IMR-90 (cell line): ENCODE data around the gene NEUROG1. TPM values are rescaled to one million over a fixed set of nuclear protein-coding genes. Genes with fewer than 3 reads are reported as not detected.

Source experiments
- ATAC-seq: fragments of 200-7000 bp; cut with Tn5 transposase; 2 replicates; pipeline ENCODE4 v1.9.1; 2020; ENCODE audit warnings: low read depth, mild to moderate bottlenecking, moderate library complexity
- BruUV-seq: library from RNA; stranded (reverse); fragments of 400-500 nt; replicated peaks from 2 replicates; lab custom pipeline; 2021; lab: Mats Ljungman, UMichigan
- CTCF ChIA-PET: fragments of 300-600 bp; formaldehyde crosslinking; extraction: SDS; loops from one replicate; lab custom pipeline; 2021; ENCODE audit warnings: antibody characterized with exemption; lab: Yijun Ruan, JAX
- POLR2A ChIA-PET: fragments of 300-600 bp; sonication (Branson Sonifier 250); formaldehyde crosslinking; loops from one replicate; lab custom pipeline; 2022; ENCODE audit warnings: antibody characterized with exemption; ENCODE audit not compliant: unreplicated experiment; lab: Charles Lee
- DNase-seq: peaks from one replicate; pipeline ENCODE4 v3.0.0; 2013
- H2AFZ ChIP-seq: replicated peaks from 2 replicates; pipeline ENCODE3; 2013; ENCODE audit warnings: low read length, mild to moderate bottlenecking; ENCODE audit not compliant: poor library complexity
- H2AK5ac ChIP-seq: 2 replicates; pipeline ENCODE4 v1.6.1; 2013; ENCODE audit warnings: low read depth, low read length, inconsistent platforms
- H2AK9ac ChIP-seq: replicated peaks from 2 replicates; pipeline ENCODE3; 2013; ENCODE audit warnings: mild to moderate bottlenecking, low read depth, low read length, moderate library complexity; ENCODE audit not compliant: poor library complexity
- H2BK120ac ChIP-seq: 2 replicates; pipeline ENCODE4 v1.6.1; 2013; ENCODE audit warnings: low read depth, low read length, inconsistent platforms
- H2BK15ac ChIP-seq: 3 replicates; pipeline ENCODE4 v1.6.1; 2013; ENCODE audit warnings: low read depth, low read length, inconsistent platforms
- H2BK20ac ChIP-seq: 2 replicates; pipeline ENCODE4 v1.6.1; 2013; ENCODE audit warnings: low read depth, mild to moderate bottlenecking, inconsistent platforms, low read length, moderate library complexity
- H2BK5ac ChIP-seq: 2 replicates; pipeline ENCODE4 v1.6.1; 2013; ENCODE audit warnings: mild to moderate bottlenecking, low read depth, low read length, inconsistent platforms; ENCODE audit not compliant: poor library complexity, severe bottlenecking
- H3K14ac ChIP-seq: replicated peaks from 2 replicates; pipeline ENCODE4 v1.6.1; 2013; ENCODE audit warnings: low read depth, low read length, inconsistent platforms
- H3K18ac ChIP-seq: 2 replicates; pipeline ENCODE4 v1.6.1; 2013; ENCODE audit warnings: low read depth, low read length, control low read depth
- H3K23ac ChIP-seq: 2 replicates; pipeline ENCODE4 v1.6.1; 2013; ENCODE audit warnings: low read depth, low read length, inconsistent platforms
- H3K27ac ChIP-seq: 2 replicates; pipeline ENCODE4 v1.5.1; 2013; ENCODE audit warnings: mild to moderate bottlenecking, control low read depth, low read length; ENCODE audit not compliant: insufficient read depth
- H3K27me3 ChIP-seq: 2 replicates; pipeline ENCODE4 v1.6.1; 2013; ENCODE audit warnings: low read length; ENCODE audit not compliant: control insufficient read depth, insufficient read depth
- H3K36me3 ChIP-seq: 2 replicates; pipeline ENCODE4 v1.6.1; 2013; ENCODE audit warnings: low read length, mixed read lengths; ENCODE audit not compliant: control insufficient read depth, insufficient read depth
- H3K4ac ChIP-seq: 2 replicates; pipeline ENCODE4 v1.6.1; 2013; ENCODE audit warnings: low read depth, low read length, inconsistent platforms
- H3K4me1 ChIP-seq: 2 replicates; pipeline ENCODE4 v1.6.1; 2013; ENCODE audit warnings: low read length, mixed read lengths; ENCODE audit not compliant: control insufficient read depth, insufficient read depth
- H3K4me2 ChIP-seq: 2 replicates; pipeline ENCODE4 v1.6.1; 2013; ENCODE audit warnings: low read depth, mild to moderate bottlenecking, control low read depth, low read length, moderate library complexity
- H3K4me3 ChIP-seq: 2 replicates; pipeline ENCODE4 v1.5.1; 2013; ENCODE audit warnings: low read depth, mild to moderate bottlenecking, control low read depth, low read length, moderate library complexity; ENCODE audit not compliant: insufficient read depth
- H3K56ac ChIP-seq: 2 replicates; pipeline ENCODE4 v1.6.1; 2013; ENCODE audit warnings: low read length, inconsistent platforms; ENCODE audit not compliant: insufficient read depth; ENCODE audit errors: extremely low read depth
- H3K79me1 ChIP-seq, 2 experiments: 2 replicates each; pipeline ENCODE4 v1.6.1; 2013; ENCODE audit warnings: low read length in 2 of 2, inconsistent platforms in 1 of 2, low read depth in 1 of 2
- H3K9ac ChIP-seq: 2 replicates; pipeline ENCODE4 v1.6.1; 2013; ENCODE audit warnings: low read depth, low read length, control low read depth
- H3K9me1 ChIP-seq: 2 replicates; pipeline ENCODE4 v1.6.1; 2013; ENCODE audit warnings: low read length, inconsistent platforms; ENCODE audit not compliant: insufficient read depth
- H3K9me3 ChIP-seq: 2 replicates; pipeline ENCODE4 v1.6.1; 2013; ENCODE audit warnings: low read length; ENCODE audit not compliant: control insufficient read depth, insufficient read depth
- H4K20me1 ChIP-seq: 2 replicates; pipeline ENCODE4 v1.6.1; 2013; ENCODE audit warnings: low read length, inconsistent platforms; ENCODE audit not compliant: insufficient read depth
- H4K5ac ChIP-seq: 2 replicates; pipeline ENCODE4 v1.6.1; 2013; ENCODE audit warnings: mild to moderate bottlenecking, low read depth, low read length, control low read depth
- H4K8ac ChIP-seq, 2 experiments: 2 replicates each; pipeline ENCODE4 v1.6.1; 2013; ENCODE audit warnings: low read depth in 2 of 2, low read length in 2 of 2, control low read depth in 1 of 2, inconsistent platforms in 1 of 2
- H4K91ac ChIP-seq: 2 replicates; pipeline ENCODE4 v1.6.1; 2013; ENCODE audit warnings: low read depth, low read length, inconsistent platforms; ENCODE audit not compliant: insufficient read depth
- RCOR1 ChIP-seq: IDR thresholded peaks from 2 replicates; pipeline ENCODE4 v1.6.1; 2012; ENCODE audit warnings: mild to moderate bottlenecking, low read length, improper control_type of control experiment; ENCODE audit not compliant: insufficient replicate concordance
- WGBS, 2 experiments: methylation state at CpG; one replicate each; pipeline versions ENCODE4 v1.1.5 to v1.1.7; 2013; ENCODE audit warnings: missing lambda C conversion rate in 2 of 2; ENCODE audit not compliant: insufficient read length in 1 of 2; ENCODE audit errors: extremely low coverage in 2 of 2; 5-methylcytosine and 5-hydroxymethylcytosine counted together
- dilution Hi-C: fragments of 300-500 bp; cut with HindIII; formaldehyde crosslinking; loops from one replicate; pipeline ENCODE4 v1.14.3; 2018; ENCODE audit warnings: low sequenced_read_pairs; ENCODE audit not compliant: unreplicated experiment
- in situ Hi-C: fragments of 300-500 bp; cut with MboI; formaldehyde crosslinking; loops from 3 replicates; pipeline ENCODE4 v1.14.3; 2019; ENCODE audit warnings: low sequenced_read_pairs, inconsistent platforms, mixed read lengths
- intact Hi-C: fragments of 100-400 bp; cut with micrococcal nuclease; formaldehyde crosslinking; loops from 2 replicates; pipeline ENCODE4 v1.10.0; 2022
- polyA plus RNA-seq, 3 experiments: library from polyadenylated mRNA; depleted of rRNA; stranded (reverse); fragments of >200 nt; gene quantifications; 2 replicates each; pipeline ENCODE4 v1.2.3, GENCODE V29; 2012; ENCODE audit warnings: low replicate concordance in 1 of 3
- total RNA-seq: library from RNA; depleted of rRNA; stranded (reverse); fragments of >200 nt; gene quantifications from 2 replicates; pipeline ENCODE4 v1.2.3, GENCODE V29; 2012

The NEUROG1 gene
- total and polyA plus RNA-seq, 2 of the 4 experiments (the other 2 are of a cell fraction), result not detected

DNA sequence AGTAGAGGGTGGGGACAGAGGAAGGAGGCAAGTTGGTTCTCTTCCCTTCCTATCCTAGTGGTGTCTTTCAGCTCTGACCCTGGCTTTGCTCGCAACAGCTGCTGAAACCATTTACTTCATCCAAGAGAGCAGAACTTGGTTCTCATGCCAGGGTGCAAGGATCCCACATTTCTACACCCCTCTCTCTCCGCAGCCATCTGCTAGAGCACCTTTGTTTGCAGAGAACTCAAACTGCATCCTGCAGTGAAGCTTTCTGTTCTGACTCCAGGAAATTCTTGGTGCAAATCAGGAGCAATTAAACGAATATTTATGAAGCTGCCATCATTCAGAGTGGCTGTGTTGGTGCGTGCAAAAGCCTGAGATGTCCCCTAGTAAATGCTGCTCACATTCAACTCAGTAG lies 31.9 kb downstream of the NEUROG1 start:
- no peaks in the 10 kb centered on the region for H3K79me1 ChIP-seq
- no peaks in the 10 kb centered on the region for H3K36me3 ChIP-seq
- WGBS, 2 experiments, result 51% methylated on average over 2 of the region's 4 CpGs; no CpG with 5 or more reads in 1 of the 2 experiments
- H2AFZ ChIP-seq, result no peak overlapping the region
- no peak overlapping the region for H3K9ac ChIP-seq
- no peak overlapping the region for H3K23ac ChIP-seq
- H4K20me1 ChIP-seq, result no peaks in the 10 kb centered on the region
- ChIA-PET POLR2A (no interaction called here), CTCF (no interaction called here)
- no peak overlapping the region for H2AK9ac ChIP-seq
- H4K91ac ChIP-seq, result no peak overlapping the region
- dilution Hi-C loops (no loop called here), in situ Hi-C loops (no loop called here), intact Hi-C loops (no loop called here)
- H3K14ac ChIP-seq, result no peak overlapping the region
- H2BK15ac ChIP-seq, result no peak overlapping the region
- no peaks in the 10 kb centered on the region for H3K4me1 ChIP-seq
- H3K4me2 ChIP-seq, result no peak overlapping the region
- H3K4me3 ChIP-seq, result no peak overlapping the region
- H4K8ac ChIP-seq, result no peak overlapping the region
- H3K4ac ChIP-seq, result no peak overlapping the region
- H4K5ac ChIP-seq, result no peak overlapping the region
- ATAC-seq (no peak), DNase-seq (no peak)
- no peak for TF ChIP-seq RCOR1
- no peak overlapping the region for H3K56ac ChIP-seq
- H3K27ac ChIP-seq, result no peak overlapping the region
- H2AK5ac ChIP-seq, result no peak overlapping the region
- no peak overlapping the region for H3K18ac ChIP-seq
- no peaks in the 10 kb centered on the region for H3K9me3 ChIP-seq
- peaks cover 52% of the 10 kb centered on the region for H3K27me3 ChIP-seq
- no peak overlapping the region for H2BK20ac ChIP-seq
- no TSS peak for BruUV-seq
- H2BK120ac ChIP-seq, result no peak overlapping the region
- H3K9me1 ChIP-seq, result no peaks in the 10 kb centered on the region
- no peak overlapping the region for H2BK5ac ChIP-seq
